ENCODE data around the gene EGFL8.

DNA sequence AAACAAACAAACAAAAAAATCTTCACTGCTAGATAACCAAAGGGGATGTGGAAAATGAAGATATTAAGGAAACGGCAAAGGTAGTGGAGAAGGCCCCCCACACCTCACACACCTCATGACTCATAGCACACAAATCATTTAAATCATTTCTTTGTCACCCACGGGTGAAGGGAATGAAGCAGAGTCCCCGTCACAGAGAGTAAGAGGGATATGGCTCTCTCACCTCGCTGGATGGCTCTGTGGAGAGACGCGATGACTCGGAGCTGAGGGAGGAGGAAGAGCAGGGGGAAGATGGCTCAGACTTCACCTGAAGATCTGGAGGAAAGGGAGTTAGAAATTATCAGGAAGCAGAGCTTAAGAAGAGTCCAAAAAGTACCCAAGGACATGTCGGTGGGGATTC is 37.5 kb upstream of the EGFL8 start:
- TF ChIP-seq CTCF (IDR thresholded peaks at IDR 0.05; ENCODE audit: low read depth, low read length, missing input control): no peak
- TF ChIP-seq TAF1 (conservative IDR thresholded peaks at IDR 0.05): no peak
- TF ChIP-seq RAD21 (IDR thresholded peaks at IDR 0.05): no peak
- no peak for TF ChIP-seq YY1 (IDR thresholded peaks at IDR 0.05)
- TF ChIP-seq, protein P1, sequence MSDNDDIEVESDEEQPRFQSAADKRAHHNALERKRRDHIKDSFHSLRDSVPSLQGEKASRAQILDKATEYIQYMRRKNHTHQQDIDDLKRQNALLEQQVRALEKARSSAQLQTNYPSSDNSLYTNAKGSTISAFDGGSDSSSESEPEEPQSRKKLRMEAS (IDR thresholded peaks at IDR 0.05): no peak
- no peak for TF ChIP-seq ZBTB33 (IDR thresholded peaks at IDR 0.05)
- no peak for TF ChIP-seq RXRA (IDR thresholded peaks at IDR 0.05)
- TF ChIP-seq GABPA (IDR thresholded peaks at IDR 0.05 in 1 of 2, conservative IDR thresholded peaks at IDR 0.05 in 1 of 2): no peak
- TF ChIP-seq FOXA1 (IDR thresholded peaks at IDR 0.05): no peak
- TF ChIP-seq JUND (IDR thresholded peaks at IDR 0.05): no peak
- TF ChIP-seq, protein P2, sequence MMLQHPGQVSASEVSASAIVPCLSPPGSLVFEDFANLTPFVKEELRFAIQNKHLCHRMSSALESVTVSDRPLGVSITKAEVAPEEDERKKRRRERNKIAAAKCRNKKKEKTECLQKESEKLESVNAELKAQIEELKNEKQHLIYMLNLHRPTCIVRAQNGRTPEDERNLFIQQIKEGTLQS (IDR thresholded peaks at IDR 0.05): no peak
- TF ChIP-seq, protein P3, sequence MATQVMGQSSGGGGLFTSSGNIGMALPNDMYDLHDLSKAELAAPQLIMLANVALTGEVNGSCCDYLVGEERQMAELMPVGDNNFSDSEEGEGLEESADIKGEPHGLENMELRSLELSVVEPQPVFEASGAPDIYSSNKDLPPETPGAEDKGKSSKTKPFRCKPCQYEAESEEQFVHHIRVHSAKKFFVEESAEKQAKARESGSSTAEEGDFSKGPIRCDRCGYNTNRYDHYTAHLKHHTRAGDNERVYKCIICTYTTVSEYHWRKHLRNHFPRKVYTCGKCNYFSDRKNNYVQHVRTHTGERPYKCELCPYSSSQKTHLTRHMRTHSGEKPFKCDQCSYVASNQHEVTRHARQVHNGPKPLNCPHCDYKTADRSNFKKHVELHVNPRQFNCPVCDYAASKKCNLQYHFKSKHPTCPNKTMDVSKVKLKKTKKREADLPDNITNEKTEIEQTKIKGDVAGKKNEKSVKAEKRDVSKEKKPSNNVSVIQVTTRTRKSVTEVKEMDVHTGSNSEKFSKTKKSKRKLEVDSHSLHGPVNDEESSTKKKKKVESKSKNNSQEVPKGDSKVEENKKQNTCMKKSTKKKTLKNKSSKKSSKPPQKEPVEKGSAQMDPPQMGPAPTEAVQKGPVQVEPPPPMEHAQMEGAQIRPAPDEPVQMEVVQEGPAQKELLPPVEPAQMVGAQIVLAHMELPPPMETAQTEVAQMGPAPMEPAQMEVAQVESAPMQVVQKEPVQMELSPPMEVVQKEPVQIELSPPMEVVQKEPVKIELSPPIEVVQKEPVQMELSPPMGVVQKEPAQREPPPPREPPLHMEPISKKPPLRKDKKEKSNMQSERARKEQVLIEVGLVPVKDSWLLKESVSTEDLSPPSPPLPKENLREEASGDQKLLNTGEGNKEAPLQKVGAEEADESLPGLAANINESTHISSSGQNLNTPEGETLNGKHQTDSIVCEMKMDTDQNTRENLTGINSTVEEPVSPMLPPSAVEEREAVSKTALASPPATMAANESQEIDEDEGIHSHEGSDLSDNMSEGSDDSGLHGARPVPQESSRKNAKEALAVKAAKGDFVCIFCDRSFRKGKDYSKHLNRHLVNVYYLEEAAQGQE (IDR thresholded peaks at IDR 0.05): no peak
- no peak for TF ChIP-seq SP1 (IDR thresholded peaks at IDR 0.05)
